ENCODE results near the gene EYA2. TPM values are rescaled to one million over a fixed set of nuclear protein-coding genes. Genes with fewer than 3 reads are reported as not detected.

The EYA2 gene
- total and polyA plus RNA-seq, 11 donors = 0.30 to 4.2 (median 0.70) TPM

DNA sequence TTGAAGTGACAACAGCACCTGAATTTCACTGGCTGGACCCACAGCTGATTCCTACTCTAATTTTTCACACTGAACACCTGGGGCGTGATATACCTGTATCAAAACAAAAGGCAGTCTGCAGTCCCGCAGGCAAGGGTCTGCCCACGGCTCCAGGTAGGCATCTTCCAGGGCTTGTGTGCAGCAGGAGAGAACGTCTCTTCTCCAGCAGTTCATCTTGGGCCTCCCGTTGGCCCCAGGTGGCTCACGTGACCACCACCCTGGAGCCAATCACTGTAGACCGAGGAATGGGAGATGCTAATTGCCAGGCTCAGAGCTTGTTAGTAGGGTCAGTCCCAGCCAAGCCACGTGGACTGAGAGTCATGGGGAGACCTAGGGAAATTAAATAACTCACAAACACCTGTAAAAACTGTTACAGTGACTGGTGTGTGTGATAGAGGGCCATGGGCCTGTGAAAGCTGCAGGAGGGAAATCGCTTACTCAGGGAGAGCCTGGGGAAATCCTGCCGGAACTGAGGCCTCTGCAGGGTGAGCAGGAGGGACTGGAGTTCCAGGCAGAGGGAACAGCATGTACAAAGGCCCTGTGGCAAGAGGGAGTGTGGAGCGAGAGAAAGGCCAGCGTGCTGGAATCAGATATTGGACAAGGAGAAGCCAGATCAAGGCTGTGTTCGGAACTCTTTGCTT lies 83.4 kb downstream of the EYA2 start:
- no peak for DNase-seq
- Histone ChIP-seq H3K27me3 (peaks cover 0 to 34% (median 0%) of the 10 kb centered on the region in 9 donors), H3K27ac (no peak overlapping the region), H3K4me1 (no peaks in the 10 kb centered on the region), H3K9me3 (peaks cover 0 to 13% (median 6%) of the 10 kb centered on the region in 12 donors), H3K36me3 (no peaks in the 10 kb centered on the region), H3K4me3 (no peak overlapping the region)
- WGBS, 4 donors = 84 to 89% (median 86%) methylated on average over 10 to 13 of the region's 13 CpGs
- TF ChIP-seq, protein P1, sequence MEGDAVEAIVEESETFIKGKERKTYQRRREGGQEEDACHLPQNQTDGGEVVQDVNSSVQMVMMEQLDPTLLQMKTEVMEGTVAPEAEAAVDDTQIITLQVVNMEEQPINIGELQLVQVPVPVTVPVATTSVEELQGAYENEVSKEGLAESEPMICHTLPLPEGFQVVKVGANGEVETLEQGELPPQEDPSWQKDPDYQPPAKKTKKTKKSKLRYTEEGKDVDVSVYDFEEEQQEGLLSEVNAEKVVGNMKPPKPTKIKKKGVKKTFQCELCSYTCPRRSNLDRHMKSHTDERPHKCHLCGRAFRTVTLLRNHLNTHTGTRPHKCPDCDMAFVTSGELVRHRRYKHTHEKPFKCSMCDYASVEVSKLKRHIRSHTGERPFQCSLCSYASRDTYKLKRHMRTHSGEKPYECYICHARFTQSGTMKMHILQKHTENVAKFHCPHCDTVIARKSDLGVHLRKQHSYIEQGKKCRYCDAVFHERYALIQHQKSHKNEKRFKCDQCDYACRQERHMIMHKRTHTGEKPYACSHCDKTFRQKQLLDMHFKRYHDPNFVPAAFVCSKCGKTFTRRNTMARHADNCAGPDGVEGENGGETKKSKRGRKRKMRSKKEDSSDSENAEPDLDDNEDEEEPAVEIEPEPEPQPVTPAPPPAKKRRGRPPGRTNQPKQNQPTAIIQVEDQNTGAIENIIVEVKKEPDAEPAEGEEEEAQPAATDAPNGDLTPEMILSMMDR (IDR thresholded peaks at IDR 0.05) = no peak
- TF ChIP-seq POLR2A (IDR thresholded peaks at IDR 0.05) = no peak
- ATAC-seq = no peak
- intact Hi-C loops (cut with DNase I) = no loop called here

DNA sequence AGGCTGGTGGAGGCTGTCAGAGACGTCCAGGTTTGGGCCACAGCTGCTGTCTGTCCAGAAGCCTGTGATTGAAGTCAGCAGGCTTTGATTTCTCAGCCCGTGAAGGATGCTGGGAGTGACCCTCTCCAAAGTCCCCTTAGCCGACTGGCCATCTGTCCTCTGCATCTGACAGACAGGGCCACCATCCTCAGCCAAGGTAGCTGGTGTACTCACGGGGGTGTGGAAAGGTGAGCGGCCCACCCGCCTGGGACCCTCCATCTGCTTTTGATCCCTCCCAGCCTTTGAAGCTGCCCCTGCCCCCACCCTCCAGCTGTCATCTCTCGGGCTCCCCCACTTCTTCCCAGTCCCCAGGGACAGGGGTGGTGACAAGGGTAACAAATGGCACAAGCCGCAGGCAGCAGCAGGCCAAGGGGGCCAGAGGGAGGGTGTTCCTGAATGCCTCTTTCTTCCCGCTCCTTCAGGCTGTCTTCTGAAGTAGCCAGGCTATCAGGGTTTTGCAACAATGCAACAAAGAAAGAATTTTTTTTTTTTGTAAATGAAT lies 84.4 kb downstream of the EYA2 start:
- DNase-seq = peak in 1 of 5 donors; percentile 26
- H3K36me3 ChIP-seq = no peaks in the 10 kb centered on the region
- peaks cover 0 to 32% (median 0%) of the 10 kb centered on the region in 9 donors for H3K27me3 ChIP-seq
- H3K9me3 ChIP-seq = peaks cover 0 to 22% (median 10%) of the 10 kb centered on the region in 12 donors
- intact Hi-C loops (cut with DNase I) = no loop called here
- 39 to 52% (median 47%) methylated on average over 9 of the region's 9 CpGs for WGBS, 4 donors
- no peak overlapping the region for H3K4me3 ChIP-seq
- peak in 1 of 4 donors; percentile 29 for ATAC-seq
- H3K4me1 ChIP-seq = no peaks in the 10 kb centered on the region
- TF ChIP-seq, protein P1 (IDR thresholded peaks at IDR 0.05) = no peak
- TF ChIP-seq POLR2A (IDR thresholded peaks at IDR 0.05) = no peak
- H3K27ac ChIP-seq = no peak overlapping the region

DNA sequence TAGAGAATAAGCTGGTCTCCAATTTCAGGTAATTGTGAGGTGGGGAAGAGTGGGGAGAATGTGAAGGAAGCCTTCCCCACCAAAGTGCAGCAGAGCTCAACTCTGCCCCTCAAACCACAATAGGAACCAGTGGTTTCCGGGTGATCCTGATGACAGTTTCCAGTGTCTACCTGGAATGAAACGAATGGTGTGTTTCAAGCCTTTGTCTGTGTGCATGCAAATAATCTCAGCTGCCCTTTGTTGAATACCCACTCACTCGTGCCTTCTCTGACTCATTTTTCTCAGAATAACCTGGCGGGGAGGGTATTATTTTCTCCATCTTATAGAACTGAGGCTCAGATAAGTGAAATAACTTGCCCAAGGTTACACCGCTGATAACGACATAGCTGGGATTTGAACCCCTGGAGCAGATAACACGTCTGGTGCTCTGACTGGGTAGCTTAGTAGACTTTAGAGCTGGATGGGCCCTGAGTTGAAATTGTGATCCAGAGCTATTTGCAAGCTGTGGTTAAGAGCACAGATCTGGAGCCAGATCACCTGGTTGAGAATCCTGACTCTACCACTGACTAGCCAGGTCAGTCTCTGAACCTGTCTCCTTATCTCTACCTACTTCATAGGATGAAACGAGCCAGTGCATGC lies 85.1 kb downstream of the EYA2 start:
- Histone ChIP-seq H3K27ac (no peak overlapping the region), H3K4me1 (no peaks in the 10 kb centered on the region), H3K36me3 (no peaks in the 10 kb centered on the region), H3K9me3 (peaks cover 0 to 23% (median 10%) of the 10 kb centered on the region in 12 donors), H3K4me3 (no peak overlapping the region), H3K27me3 (peaks cover 0 to 29% (median 0%) of the 10 kb centered on the region in 9 donors)
- DNase-seq (no peak), ATAC-seq (no peak)
- TF ChIP-seq, protein P1 (IDR thresholded peaks at IDR 0.05) = no peak
- no peak for TF ChIP-seq POLR2A (IDR thresholded peaks at IDR 0.05)
- intact Hi-C loops (cut with DNase I) = no loop called here
- WGBS, 4 donors = 38 to 61% (median 47%) methylated on average over 8 of the region's 8 CpGs

DNA sequence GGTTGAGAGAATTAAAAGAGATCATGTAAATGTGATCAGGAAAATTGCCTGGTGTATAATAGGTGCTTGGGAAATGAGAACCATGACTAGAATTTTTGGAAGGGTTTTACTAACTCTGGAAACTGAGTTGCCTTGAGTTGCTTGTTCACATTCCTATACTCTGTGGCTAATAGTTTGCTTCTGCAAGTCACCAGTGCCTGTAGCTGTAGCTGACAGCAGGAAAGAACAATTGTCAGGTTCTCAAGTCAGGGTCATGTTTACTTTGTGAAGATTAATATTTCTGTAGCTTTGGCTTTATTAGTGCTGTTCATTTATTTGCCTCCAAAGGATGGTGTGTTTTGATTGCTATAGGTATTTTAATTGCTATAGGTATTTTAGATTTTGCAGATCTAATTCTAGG lies 86.5 kb downstream of the EYA2 start:
- H3K4me1 ChIP-seq = no peaks in the 10 kb centered on the region
- no peak for ATAC-seq
- intact Hi-C loops (cut with DNase I) = no loop called here
- H3K9me3 ChIP-seq = peaks cover 0 to 23% (median 10%) of the 10 kb centered on the region in 12 donors
- no peak overlapping the region for H3K4me3 ChIP-seq
- TF ChIP-seq POLR2A (IDR thresholded peaks at IDR 0.05) = no peak
- TF ChIP-seq, protein P1 (IDR thresholded peaks at IDR 0.05) = no peak
- H3K27me3 ChIP-seq = peaks cover 0 to 26% (median 0%) of the 10 kb centered on the region in 9 donors
- no peaks in the 10 kb centered on the region for H3K36me3 ChIP-seq
- H3K27ac ChIP-seq = no peak overlapping the region
- no peak for DNase-seq

Measured in heart left ventricle (tissue), 16 donors.